IMR-90 (cell line): ENCODE results near the gene IHH.

Experiments
- CEBPB ChIP-seq: IDR thresholded peaks from 2 replicates; pipeline ENCODE4 v1.6.1; 2012; ENCODE audit warnings: low read depth, low read length, improper control_type of control experiment
- CHD1 ChIP-seq: IDR thresholded peaks from 2 replicates; pipeline ENCODE4 v1.6.1; 2012; ENCODE audit warnings: low read depth, low read length, improper control_type of control experiment
- FOS ChIP-seq: fragments of 150-350 bp; IDR thresholded peaks from 2 replicates; pipeline ENCODE4 v1.6.1; 2016; ENCODE audit warnings: low read depth, low read length
- MAFK ChIP-seq: IDR thresholded peaks from 2 replicates; pipeline ENCODE4 v1.6.1; 2012; ENCODE audit warnings: low read depth, low read length, improper control_type of control experiment
- MAZ ChIP-seq: IDR thresholded peaks from 2 replicates; pipeline ENCODE4 v1.6.1; 2012; ENCODE audit warnings: low read depth, mild to moderate bottlenecking, low read length, improper control_type of control experiment, moderate library complexity, borderline replicate concordance
- MXI1 ChIP-seq: IDR thresholded peaks from 2 replicates; pipeline ENCODE4 v1.6.1; 2012; ENCODE audit warnings: low read depth, mild to moderate bottlenecking, low read length, moderate library complexity, borderline replicate concordance
- NFE2L2 ChIP-seq: fragments of 150-350 bp; IDR thresholded peaks from 2 replicates; pipeline ENCODE4 v1.6.1; 2016; ENCODE audit warnings: low read depth, mild to moderate bottlenecking, low read length
- POLR2A ChIP-seq: IDR thresholded peaks from 2 replicates; pipeline ENCODE4 v1.6.1; 2012; ENCODE audit warnings: mild to moderate bottlenecking, low read depth, low read length
- RAD21 ChIP-seq: IDR thresholded peaks from 2 replicates; pipeline ENCODE4 v1.6.1; 2012; ENCODE audit warnings: low read length, improper control_type of control experiment
- RCOR1 ChIP-seq: IDR thresholded peaks from 2 replicates; pipeline ENCODE4 v1.6.1; 2012; ENCODE audit warnings: mild to moderate bottlenecking, low read length, improper control_type of control experiment; ENCODE audit not compliant: insufficient replicate concordance
- RFX5 ChIP-seq: IDR thresholded peaks from 2 replicates; pipeline ENCODE4 v1.8.0; 2012; ENCODE audit warnings: low read depth, mild to moderate bottlenecking, low read length, moderate library complexity
- SMC3 ChIP-seq: fragments of 150-350 bp; IDR thresholded peaks from 2 replicates; pipeline ENCODE4 v1.6.1; 2016; ENCODE audit warnings: low read depth, mild to moderate bottlenecking, antibody characterized with exemption, low read length, moderate library complexity
- TF ChIP-seq, protein P1 (sequence below): conservative IDR thresholded peaks from 2 replicates; pipeline ENCODE4 v1.5.1; 2012; ENCODE audit warnings: mild to moderate bottlenecking, low read depth, low read length, improper control_type of control experiment
- TF ChIP-seq, protein P2 (sequence below): fragments of 150-350 bp; IDR thresholded peaks from 2 replicates; pipeline ENCODE4 v1.6.1; 2017; ENCODE audit warnings: mild to moderate bottlenecking, antibody characterized with exemption, low read length, low read depth

DNA sequence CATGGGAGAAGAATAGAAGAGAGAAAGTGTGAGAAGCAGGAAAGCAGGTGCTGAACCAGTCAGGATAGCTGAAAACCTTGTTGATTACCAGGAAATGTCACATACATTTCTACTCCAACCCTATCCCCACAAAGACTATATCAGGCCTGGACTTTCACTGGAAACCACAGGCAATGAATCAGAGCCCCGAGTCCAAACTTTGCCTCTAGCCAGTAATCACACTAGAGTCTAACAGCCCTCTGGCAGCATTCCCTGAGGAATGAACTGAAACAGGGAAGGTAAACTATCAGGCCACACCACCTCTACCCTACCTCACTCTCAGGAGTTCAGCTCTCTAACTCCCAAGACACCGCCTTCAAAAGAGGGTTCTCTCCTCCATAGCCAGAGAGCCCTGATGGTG, 18.7 kb upstream of the IHH start:
- no peak for TF ChIP-seq MAFK
- no peak for TF ChIP-seq POLR2A
- TF ChIP-seq, protein P1, sequence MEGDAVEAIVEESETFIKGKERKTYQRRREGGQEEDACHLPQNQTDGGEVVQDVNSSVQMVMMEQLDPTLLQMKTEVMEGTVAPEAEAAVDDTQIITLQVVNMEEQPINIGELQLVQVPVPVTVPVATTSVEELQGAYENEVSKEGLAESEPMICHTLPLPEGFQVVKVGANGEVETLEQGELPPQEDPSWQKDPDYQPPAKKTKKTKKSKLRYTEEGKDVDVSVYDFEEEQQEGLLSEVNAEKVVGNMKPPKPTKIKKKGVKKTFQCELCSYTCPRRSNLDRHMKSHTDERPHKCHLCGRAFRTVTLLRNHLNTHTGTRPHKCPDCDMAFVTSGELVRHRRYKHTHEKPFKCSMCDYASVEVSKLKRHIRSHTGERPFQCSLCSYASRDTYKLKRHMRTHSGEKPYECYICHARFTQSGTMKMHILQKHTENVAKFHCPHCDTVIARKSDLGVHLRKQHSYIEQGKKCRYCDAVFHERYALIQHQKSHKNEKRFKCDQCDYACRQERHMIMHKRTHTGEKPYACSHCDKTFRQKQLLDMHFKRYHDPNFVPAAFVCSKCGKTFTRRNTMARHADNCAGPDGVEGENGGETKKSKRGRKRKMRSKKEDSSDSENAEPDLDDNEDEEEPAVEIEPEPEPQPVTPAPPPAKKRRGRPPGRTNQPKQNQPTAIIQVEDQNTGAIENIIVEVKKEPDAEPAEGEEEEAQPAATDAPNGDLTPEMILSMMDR = no peak
- TF ChIP-seq CHD1 = no peak
- TF ChIP-seq FOS = no peak
- no peak for TF ChIP-seq MAZ
- no peak for TF ChIP-seq MXI1
- TF ChIP-seq RFX5 = no peak
- no peak for TF ChIP-seq CEBPB
- no peak for TF ChIP-seq SMC3
- TF ChIP-seq RAD21 = no peak
- TF ChIP-seq, protein P2, sequence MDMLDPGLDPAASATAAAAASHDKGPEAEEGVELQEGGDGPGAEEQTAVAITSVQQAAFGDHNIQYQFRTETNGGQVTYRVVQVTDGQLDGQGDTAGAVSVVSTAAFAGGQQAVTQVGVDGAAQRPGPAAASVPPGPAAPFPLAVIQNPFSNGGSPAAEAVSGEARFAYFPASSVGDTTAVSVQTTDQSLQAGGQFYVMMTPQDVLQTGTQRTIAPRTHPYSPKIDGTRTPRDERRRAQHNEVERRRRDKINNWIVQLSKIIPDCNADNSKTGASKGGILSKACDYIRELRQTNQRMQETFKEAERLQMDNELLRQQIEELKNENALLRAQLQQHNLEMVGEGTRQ = no peak
- no peak for TF ChIP-seq RCOR1
- TF ChIP-seq NFE2L2 = no peak
